ENCODE measurements around the gene EPS15.
"Not testable (repeated sequence)": the region's sequence is repeated elsewhere in the genome, so short reads cannot be mapped to it uniquely, and the experiment has no call there.

The EPS15 gene

GRCh38 chr1:51482881-51483280, 36.2 kb downstream of the EPS15 start (continued):
- TF ChIP-seq ZNF202 (tag by site-specific recombination; IDR thresholded peaks at IDR 0.05; ENCODE audit: borderline replicate concordance) (no peak), INSM2 (tag by site-specific recombination; IDR thresholded peaks at IDR 0.05) (no peak), ZNF768 (tag by site-specific recombination; IDR thresholded peaks at IDR 0.05) (no peak)

- H3K4me3 ChIP-seq (ENCODE audit: low read depth, low read length); POLR2A ChIA-PET; H3K27ac ChIP-seq (ENCODE audit: extremely low read depth, low read depth, low read length); CTCF ChIA-PET; H3K4me1 ChIP-seq (ENCODE audit: control insufficient read depth, insufficient read depth, low read length); H3K9me3 ChIP-seq (ENCODE audit: control insufficient read depth, insufficient read depth, low read depth, low read length): not testable (repeated sequence)
- TF ChIP-seq ZNF146 (tag by site-specific recombination; IDR thresholded peaks at IDR 0.05), result peak; percentile 83
- H3K36me3 ChIP-seq (ENCODE audit: control insufficient read depth in 2 of 2, insufficient read depth in 1 of 2, low read length in 2 of 2), result peaks cover 4 to 20% of the 10 kb centered on the region in 2 experiments; a peak in 2 of 3 replicates
Measured at GRCh38 chr1:51474832-51475620, 44.0 kb downstream of the EPS15 start.

- Histone ChIP-seq H3K4me1 (ENCODE audit: control insufficient read depth, insufficient read depth, low read length) (no peaks in the 10 kb centered on the region), H3K9me3 (ENCODE audit: control insufficient read depth, insufficient read depth, low read depth, low read length) (no peaks in the 10 kb centered on the region), H3K36me3 (ENCODE audit: control insufficient read depth in 2 of 2, insufficient read depth in 1 of 2, low read length in 2 of 2) (peaks cover 3 to 22% of the 10 kb centered on the region in 2 experiments; a peak in 2 of 3 replicates), H3K4me3 (ENCODE audit: low read depth, low read length) (no peak overlapping the region), H3K27ac (ENCODE audit: extremely low read depth, low read depth, low read length) (no peak overlapping the region)
- CTCF ChIA-PET, result no interaction called here
- TF ChIP-seq ZNF48 (tag by site-specific recombination; IDR thresholded peaks at IDR 0.05), result no peak
- TF ChIP-seq ZNF610 (tag by site-specific recombination; IDR thresholded peaks at IDR 0.05; ENCODE audit: borderline replicate concordance), result no peak
- no peak for TF ChIP-seq ZNF548 (tag by site-specific recombination; IDR thresholded peaks at IDR 0.05)
- TF ChIP-seq ZNF561 (tag by site-specific recombination; IDR thresholded peaks at IDR 0.05; ENCODE audit: borderline replicate concordance), result no peak
- no peak for TF ChIP-seq FEZF1 (tag by site-specific recombination; IDR thresholded peaks at IDR 0.05)
- TF ChIP-seq SCRT1 (tag by site-specific recombination; IDR thresholded peaks at IDR 0.05; ENCODE audit: borderline replicate concordance), result no peak
- TF ChIP-seq ZNF24 (tag by site-specific recombination; IDR thresholded peaks at IDR 0.05), result no peak
- no peak for TF ChIP-seq TRIM28 (IDR thresholded peaks at IDR 0.05; ENCODE audit: borderline replicate concordance, low read length)
- no peak for TF ChIP-seq ZNF138 (tag by site-specific recombination; IDR thresholded peaks at IDR 0.05; ENCODE audit: borderline replicate concordance)
- TF ChIP-seq ZNF558 (tag by site-specific recombination; IDR thresholded peaks at IDR 0.05), result no peak
- TF ChIP-seq GLIS2 (tag by site-specific recombination; IDR thresholded peaks at IDR 0.05), result no peak
- TF ChIP-seq ZNF19 (tag by site-specific recombination; IDR thresholded peaks at IDR 0.05; ENCODE audit: low read depth), result no peak
- no peak for TF ChIP-seq ZNF266 (tag by site-specific recombination; IDR thresholded peaks at IDR 0.05; ENCODE audit: low read depth)
- TF ChIP-seq SCRT2 (tag by site-specific recombination; IDR thresholded peaks at IDR 0.05), result no peak
- no peak for TF ChIP-seq ZNF23 (tag by site-specific recombination; IDR thresholded peaks at IDR 0.05; ENCODE audit: borderline replicate concordance)
- no peak for TF ChIP-seq ZNF404 (tag by site-specific recombination; IDR thresholded peaks at IDR 0.05)
- TF ChIP-seq GLI2 (tag by site-specific recombination; IDR thresholded peaks at IDR 0.05; ENCODE audit: borderline replicate concordance, low read depth), result no peak
- no peak for TF ChIP-seq BCL11A (tag by site-specific recombination; IDR thresholded peaks at IDR 0.05; ENCODE audit: low read depth)
- no peak for TF ChIP-seq REPIN1 (tag by site-specific recombination; IDR thresholded peaks at IDR 0.05; ENCODE audit: low read depth)
- POLR2A ChIA-PET, result interaction anchor here (0.6 kb wide), 1 partner anchor 14 kb away, joined by 6 read pairs; no protein-coding TSS in a partner anchor
Measured at GRCh38 chr1:51473331-51474115, 45.5 kb downstream of the EPS15 start.
